K562 (cell line): ENCODE data around the gene LPIN3. TPM values are rescaled to one million over a fixed set of nuclear protein-coding genes. Genes with fewer than 3 reads are reported as not detected.

Experiments used
- ATAC-seq: fragments of 200-7000 bp; cut with Tn5 transposase; 3 replicates; pipeline ENCODE4 v1.9.1; 2020; ENCODE audit warnings: moderate library complexity
- BruUV-seq: library from RNA; stranded (reverse); fragments of 400-500 nt; replicated peaks from 2 replicates; lab custom pipeline; 2021; lab: Mats Ljungman, UMichigan
- CTCF ChIA-PET: fragments of 300-600 bp; formaldehyde crosslinking; extraction: SDS; loops from one replicate; lab custom pipeline; 2021; ENCODE audit warnings: low intra/inter-chr PET ratio; lab: Yijun Ruan, JAX
- POLR2A ChIA-PET: fragments of 300-600, 350-650 bp; sonication (Branson Sonifier 250); formaldehyde crosslinking; extraction: SDS; loops from one replicate; lab custom pipeline; 2021; ENCODE audit warnings: antibody characterized with exemption, inconsistent platforms; lab: Yijun Ruan, JAX
- DNase-seq, 4 experiments: peaks; one replicate each; pipeline versions ENCODE4 v3.0.0 to v3.0.0-alpha.2; 2011 to 2018; ENCODE audit warnings: low spot score in 3 of 4, mixed read lengths in 3 of 4; ENCODE audit errors: extremely low read depth in 1 of 4
- FAIRE-seq: peaks from 2 replicates; lab custom pipeline; 2011; peaks lifted over from hg19 to GRCh38; lab: Jason Lieb, UNC
- H2AFZ ChIP-seq: 2 replicates; pipeline ENCODE4 v1.6.0; 2011; ENCODE audit warnings: low read depth, low read length, control low read depth, inconsistent platforms
- H3K27ac ChIP-seq: fragments of 200-600 bp; 3 replicates; pipeline ENCODE4 v1.8.0; 2011; ENCODE audit warnings: low read depth, mild to moderate bottlenecking, control low read depth, inconsistent platforms, low read length, moderate library complexity, mixed read lengths; ENCODE audit errors: extremely low read depth
- H3K27me3 ChIP-seq, 2 experiments: fragments of 300-600 bp in 1 of 2; 2 replicates in 1 of 2; 3 replicates in 1 of 2; pipeline versions ENCODE4 v1.6.0 to v1.8.0; 2011; ENCODE audit warnings: inconsistent platforms in 2 of 2, low read length in 2 of 2, mild to moderate bottlenecking in 1 of 2, mixed read lengths in 1 of 2, moderate library complexity in 1 of 2; ENCODE audit not compliant: control insufficient read depth in 2 of 2, insufficient read depth in 2 of 2
- H3K36me3 ChIP-seq: fragments of 300-600 bp; 3 replicates; pipeline ENCODE4 v1.8.0; 2011; ENCODE audit warnings: mild to moderate bottlenecking, low read length, inconsistent platforms; ENCODE audit not compliant: control insufficient read depth, insufficient read depth
- H3K4me1 ChIP-seq, 2 experiments: fragments of 200-600 bp in 1 of 2; replicated peaks in 1 of 2; 2 replicates in 1 of 2; 3 replicates in 1 of 2; pipeline versions ENCODE4 v1.5.1 to v1.8.0; 2011; ENCODE audit warnings: inconsistent platforms in 2 of 2, low read length in 2 of 2, mild to moderate bottlenecking in 1 of 2, mixed read lengths in 1 of 2, moderate library complexity in 1 of 2; ENCODE audit not compliant: control insufficient read depth in 2 of 2, insufficient read depth in 2 of 2
- H3K4me2 ChIP-seq: 2 replicates; pipeline ENCODE4 v1.6.1; 2011; ENCODE audit warnings: low read length, control low read depth, inconsistent platforms, mixed read lengths; ENCODE audit not compliant: insufficient read depth
- H3K4me3 ChIP-seq: fragments of 200-600 bp; sonication (generic), shearing (Covaris generic); 2 replicates; pipeline ENCODE4 v1.5.1; 2016; ENCODE audit warnings: control low read depth, inconsistent platforms
- H3K79me2 ChIP-seq: fragments of 200-600 bp; 3 replicates; pipeline ENCODE4 v1.8.0; 2011; ENCODE audit warnings: low read length, inconsistent platforms; ENCODE audit not compliant: control insufficient read depth, insufficient read depth
- H3K9ac ChIP-seq, 2 experiments: 2 replicates each; pipeline versions ENCODE4 v1.6.0 to v1.6.1; 2011; ENCODE audit warnings: low read depth in 2 of 2, low read length in 2 of 2, control low read depth in 1 of 2, inconsistent platforms in 1 of 2, mild to moderate bottlenecking in 1 of 2, mixed read lengths in 1 of 2; ENCODE audit not compliant: insufficient read depth in 1 of 2
- H3K9me1 ChIP-seq: one replicate; pipeline ENCODE4 v1.6.0; 2011; ENCODE audit warnings: inconsistent platforms, mild to moderate bottlenecking, low read length, moderate library complexity; ENCODE audit not compliant: control insufficient read depth, insufficient read depth
- H3K9me3 ChIP-seq: replicated peaks from 2 replicates; pipeline ENCODE4 v1.5.1; 2011; ENCODE audit warnings: low read depth, low read length, inconsistent platforms; ENCODE audit not compliant: control insufficient read depth, insufficient read depth
- H4K20me1 ChIP-seq: replicated peaks from 2 replicates; pipeline ENCODE4 v1.6.1; 2011; ENCODE audit warnings: low read length, inconsistent platforms, mixed read lengths; ENCODE audit not compliant: control insufficient read depth, insufficient read depth
- ASH1L ChIP-seq: fragments of 450-650 bp; IDR thresholded peaks from 2 replicates; pipeline ENCODE4 v1.6.1; 2018; ENCODE audit warnings: borderline replicate concordance, mild to moderate bottlenecking, low read depth; ENCODE audit not compliant: partially characterized antibody
- ATF3 ChIP-seq, 2 experiments: fragments of 450-650 bp in 1 of 2; sonication (generic) in 1 of 2; formaldehyde crosslinking in 1 of 2; IDR thresholded peaks in 1 of 2; conservative IDR thresholded peaks in 1 of 2; 2 replicates each; pipeline versions ENCODE4 v1.6.1 to v1.8.1; 2016 to 2023; ENCODE audit warnings: mild to moderate bottlenecking in 2 of 2, moderate library complexity in 2 of 2, inconsistent platforms in 1 of 2, missing genetic modification reagents in 1 of 2
- BHLHE40 ChIP-seq: IDR thresholded peaks from 2 replicates; pipeline ENCODE4 v1.6.1; 2011; ENCODE audit warnings: low read length, improper control_type of control experiment
- DEAF1 ChIP-seq: fragments of 450-650 bp; formaldehyde crosslinking; IDR thresholded peaks from 2 replicates; pipeline ENCODE4 v1.4.0; 2020; ENCODE audit warnings: mild to moderate bottlenecking, moderate library complexity
- GTF2F1 ChIP-seq: IDR thresholded peaks from 2 replicates; pipeline ENCODE4 v1.6.1; 2011; ENCODE audit warnings: low read depth, low read length, improper control_type of control experiment
- RBM14 ChIP-seq: fragments of 200-400 bp; formaldehyde crosslinking; IDR thresholded peaks from 2 replicates; pipeline ENCODE4 v1.6.1; 2018; ENCODE audit warnings: low read depth, mild to moderate bottlenecking, low read length, moderate library complexity, borderline replicate concordance; ENCODE audit not compliant: insufficient read depth
- RFX7 ChIP-seq: fragments of 250-450 bp; sonication (Bioruptor Pico); IDR thresholded peaks from 2 replicates; pipeline ENCODE4 v1.5.1; 2021; ENCODE audit warnings: mild to moderate bottlenecking
- SFPQ ChIP-seq: fragments of 200-400 bp; formaldehyde crosslinking; IDR thresholded peaks from 2 replicates; pipeline ENCODE4 v1.6.1; 2017; ENCODE audit warnings: mild to moderate bottlenecking, low read depth, low read length, moderate library complexity
- XRCC3 ChIP-seq: fragments of 450-650 bp; IDR thresholded peaks from 2 replicates; pipeline ENCODE4 v1.6.1; 2017; ENCODE audit warnings: mild to moderate bottlenecking, moderate library complexity
- ZNF436 ChIP-seq: fragments of 250-450, 450-650 bp; sonication (Bioruptor Pico); formaldehyde crosslinking; IDR thresholded peaks from 2 replicates; pipeline ENCODE4 v1.7.0; 2020; ENCODE audit warnings: mild to moderate bottlenecking
- WGBS: fragments of 100-300 bp; shearing (Covaris generic); methylation state at CpG from one replicate; pipeline ENCODE4 v1.1.6; 2016; ENCODE audit warnings: low coverage, mixed read lengths; ENCODE audit not compliant: insufficient coverage; ENCODE audit errors: missing lambda C conversion rate; 5-methylcytosine and 5-hydroxymethylcytosine counted together
- in situ Hi-C: fragments of 300-500 bp; cut with MboI; formaldehyde crosslinking; loops from 4 replicates; pipeline ENCODE4 v1.15.0; 2018; ENCODE audit warnings: inconsistent platforms, mixed read lengths
- intact Hi-C: fragments of 100-400 bp; cut with micrococcal nuclease; formaldehyde crosslinking; loops from 2 replicates; pipeline ENCODE4 v1.14.2; 2022
- polyA plus RNA-seq, 8 experiments: library from polyadenylated mRNA; depleted of rRNA in 4 of 8; stranded (reverse) in 5 of 8; unstranded in 3 of 8; fragments of >200 nt; fragmentation: Nextera tagmentation in 2 of 8; fragmentation: Illumina TruSeq in 1 of 8; extraction: Ambion mirVana in 2 of 8; extraction: Trizol in 1 of 8; gene quantifications; 2 replicates each; pipeline versions ENCODE4 v1.2.1 to v1.2.3, GENCODE V29; 2011 to 2014; ENCODE audit warnings: inconsistent platforms in 1 of 8, missing spikeins in 1 of 8
- total RNA-seq, 7 experiments: library from RNA; depleted of rRNA in 6 of 7; stranded (reverse); fragments of >200 nt in 6 of 7; fragmentation: Illumina TruSeq in 2 of 7; extraction: Trizol in 2 of 7; gene quantifications; 2 replicates each; pipeline versions ENCODE4 v1.2.1 to v1.2.3, GENCODE V29; 2011 to 2021; ENCODE audit warnings: low replicate concordance in 1 of 7

The LPIN3 gene
- total and polyA plus RNA-seq, 9 of the 15 experiments (the other 6 are each of a cell fraction or from before 2014, with no cell fraction given), result 2.2 to 10.4 (median 5.9) TPM

- ChIA-PET CTCF (no interaction called here), POLR2A (interaction anchor here (0.6 to 1.0 kb wide), 2 partner anchors 11 to 506 kb away, joined by 3 to 4 read pairs; no protein-coding TSS in a partner anchor)
- Histone ChIP-seq H3K9me1 (no peaks in the 10 kb centered on the region), H3K4me3 (no peak overlapping the region), H2AFZ (no peak overlapping the region), H3K4me1 (peaks cover 0 to 17% of the 10 kb centered on the region in 2 experiments; a peak in 2 of 5 replicates), H3K79me2 (no peaks in the 10 kb centered on the region), H3K9me3 (no peaks in the 10 kb centered on the region), H4K20me1 (peaks cover 15% of the 10 kb centered on the region), H3K4me2 (no peak overlapping the region), H3K36me3 (no peaks in the 10 kb centered on the region), H3K27ac (no peak overlapping the region), H3K9ac (no peak overlapping the region), H3K27me3 (peaks cover 21 to 59% of the 10 kb centered on the region in 2 experiments; a peak in 4 of 5 replicates)
- BruUV-seq, result no TSS peak
- intact Hi-C loops, result no loop called here
- WGBS, result 7% methylated on average over 2 of the region's 2 CpGs
- TF ChIP-seq ZNF436 (CRISPR knock-in tag), result no peak
- no peak for ATAC-seq
- in situ Hi-C loops, result no loop called here
- no peak for FAIRE-seq
- no peak for DNase-seq
Measured at GRCh38 chr20:41369673-41370072, 29.1 kb downstream of the LPIN3 start.

GRCh38 chr20:41370176-41370575 is 29.6 kb downstream of the LPIN3 start:
- no peaks in the 10 kb centered on the region for H3K36me3 ChIP-seq
- DNase-seq (peak in 1 of 4 experiments; percentile 41), FAIRE-seq (no peak), ATAC-seq (no peak)
- H3K4me3 ChIP-seq, result no peak overlapping the region
- no peak overlapping the region for H3K4me2 ChIP-seq
- H3K4me1 ChIP-seq, result peaks cover 0 to 17% of the 10 kb centered on the region in 2 experiments; a peak in 2 of 5 replicates
- CTCF ChIA-PET, result no interaction called here
- intact Hi-C loops, result no loop called here
- no peak overlapping the region for H3K9ac ChIP-seq
- peaks cover 21 to 56% of the 10 kb centered on the region in 2 experiments; a peak in 4 of 5 replicates for H3K27me3 ChIP-seq
- BruUV-seq, result no TSS peak
- 0% methylated on average over 3 of the region's 5 CpGs for WGBS
- no peaks in the 10 kb centered on the region for H3K9me1 ChIP-seq
- H3K27ac ChIP-seq, result no peak overlapping the region
- H3K79me2 ChIP-seq, result no peaks in the 10 kb centered on the region
- peaks cover 14% of the 10 kb centered on the region for H4K20me1 ChIP-seq
- no peak overlapping the region for H2AFZ ChIP-seq
- POLR2A ChIA-PET, result no interaction called here
- H3K9me3 ChIP-seq, result no peaks in the 10 kb centered on the region
- in situ Hi-C loops, result no loop called here
- TF ChIP-seq GTF2F1 (no peak), RFX7 (no peak), ATF3 (IDR thresholded peaks at IDR 0.05) (no peak), ATF3 (CRISPR knock-in tag; conservative IDR thresholded peaks at IDR 0.05) (no peak), BHLHE40 (no peak), ZNF436 (CRISPR knock-in tag) (no peak), RBM14 (no peak), DEAF1 (CRISPR knock-in tag) (no peak), XRCC3 (no peak), ASH1L (no peak), SFPQ (no peak)
